Raji (cell line): Measurements from ENCODE around the gene WTAP.

Experiments used
- POLR2A ChIP-seq: IDR thresholded peaks from 2 replicates; pipeline ENCODE4 v1.6.1; 2011; ENCODE audit warnings: low read depth, low read length, control low read depth; ENCODE audit not compliant: insufficient read depth

Gene WTAP

GRCh38 chr6:159778131-159778530, 50.8 kb downstream of the WTAP start:
- TF ChIP-seq POLR2A: no peak

- no peak for TF ChIP-seq POLR2A
Measured at GRCh38 chr6:159778542-159779103, 51.3 kb downstream of the WTAP start.

DNA sequence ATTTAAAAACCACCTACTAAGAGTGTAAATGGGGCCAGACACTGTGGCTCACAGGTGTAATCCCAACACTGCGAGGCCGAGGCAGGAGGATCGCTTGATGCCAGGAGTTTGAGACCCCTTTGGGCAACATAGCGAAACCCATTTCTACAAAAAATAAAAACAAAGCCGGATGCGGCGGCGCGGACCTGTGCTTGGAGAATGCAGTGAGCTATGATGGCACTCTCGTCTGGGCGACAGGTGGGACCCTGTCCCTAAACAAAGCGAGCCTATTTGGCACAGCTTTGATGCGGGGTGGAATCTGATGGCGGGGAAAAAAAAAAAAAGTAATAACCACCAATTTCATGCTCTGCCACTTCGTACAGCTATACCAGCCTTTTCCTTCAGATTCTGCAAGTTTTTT, 61.0 kb downstream of the WTAP start:
- TF ChIP-seq POLR2A: no peak

DNA sequence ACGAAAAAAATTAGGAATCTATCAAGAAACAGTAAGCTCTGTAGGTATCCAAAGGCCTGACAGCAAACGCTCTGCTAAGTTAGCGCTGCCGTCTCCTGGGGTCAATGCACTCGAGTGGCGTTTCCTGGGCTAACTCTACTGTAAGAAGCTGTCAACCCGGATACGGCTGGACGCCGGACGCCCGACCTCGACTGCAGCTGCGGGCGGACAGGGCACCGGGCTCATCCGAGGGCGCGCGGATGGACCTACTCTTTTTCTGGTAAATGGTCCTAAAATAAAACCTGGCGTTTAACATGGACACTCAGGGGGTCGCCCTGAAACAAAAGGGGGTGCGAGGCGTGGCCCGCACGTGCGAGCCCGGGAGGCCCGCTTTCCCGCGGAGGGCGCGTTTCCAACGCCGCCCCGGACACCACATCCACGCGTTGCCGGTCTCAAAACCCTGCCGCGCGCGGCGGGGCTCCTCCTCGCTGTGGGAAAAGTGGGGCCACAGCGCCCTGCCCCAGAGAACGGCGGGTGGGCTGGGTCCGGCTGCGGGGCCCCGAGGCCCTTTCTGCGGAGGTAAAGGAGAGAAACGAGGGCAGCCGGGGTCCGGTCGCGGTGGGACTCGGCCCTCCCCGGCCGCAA, 61.6 kb downstream of the WTAP start:
- TF ChIP-seq POLR2A: no peak

- TF ChIP-seq POLR2A: peak; percentile 97
Measured at GRCh38 chr6:159789377-159790148, 62.3 kb downstream of the WTAP start, which contains the start of gene TCP1. TSS of gene TCP1 (minus strand) at chr6:159789602. CDS start at chr6:159789468, 134 bp downstream.

DNA sequence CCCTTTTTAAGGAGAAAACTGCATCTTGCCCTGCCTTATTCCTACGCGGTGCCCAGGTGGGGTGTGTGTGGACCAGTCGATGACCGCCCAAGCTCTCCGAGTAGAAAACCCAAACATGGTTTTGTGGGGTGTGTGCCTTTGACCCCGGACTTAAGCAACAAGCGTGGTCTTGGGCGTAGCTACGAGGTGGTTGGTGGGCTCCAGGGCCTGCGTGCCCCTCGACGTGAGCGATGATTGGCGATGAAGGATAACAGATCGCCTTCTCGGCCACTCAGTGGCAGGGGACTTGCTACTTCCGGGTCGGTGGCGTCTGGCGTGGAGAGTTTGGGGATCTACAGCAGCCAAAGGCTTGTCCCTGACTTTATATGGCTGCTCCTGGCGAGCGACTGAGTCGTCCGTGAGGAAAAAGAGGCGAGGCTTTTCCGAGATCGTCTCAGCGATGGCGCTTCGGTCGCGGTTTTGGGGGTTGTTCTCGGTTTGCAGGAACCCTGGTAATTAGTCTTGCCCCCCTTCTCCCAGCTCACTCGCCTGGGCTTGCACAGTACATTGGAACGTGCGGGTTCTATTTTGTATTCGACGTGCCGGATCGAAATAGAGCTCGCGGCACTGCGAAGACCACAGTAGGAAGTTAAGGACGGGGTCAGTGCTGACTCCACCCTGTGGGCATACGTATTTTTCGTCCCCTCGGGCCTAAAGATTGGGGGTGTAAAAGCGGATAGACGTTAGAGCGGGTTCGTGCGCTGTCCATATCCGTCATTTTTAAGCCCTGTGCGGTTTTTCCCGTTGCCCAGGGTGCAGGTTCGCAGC, 63.0 kb downstream of the WTAP start, which contains the start of gene MRPL18:
Gene MRPL18 (plus strand): TSS at position 319 of the 807 bp plus-strand sequence. CDS start 121 bp downstream, at position 440.
- peak; percentile 79 for TF ChIP-seq POLR2A

- TF ChIP-seq POLR2A: no peak
Measured at GRCh38 chr6:159790956-159791598, 63.8 kb downstream of the WTAP start.

DNA sequence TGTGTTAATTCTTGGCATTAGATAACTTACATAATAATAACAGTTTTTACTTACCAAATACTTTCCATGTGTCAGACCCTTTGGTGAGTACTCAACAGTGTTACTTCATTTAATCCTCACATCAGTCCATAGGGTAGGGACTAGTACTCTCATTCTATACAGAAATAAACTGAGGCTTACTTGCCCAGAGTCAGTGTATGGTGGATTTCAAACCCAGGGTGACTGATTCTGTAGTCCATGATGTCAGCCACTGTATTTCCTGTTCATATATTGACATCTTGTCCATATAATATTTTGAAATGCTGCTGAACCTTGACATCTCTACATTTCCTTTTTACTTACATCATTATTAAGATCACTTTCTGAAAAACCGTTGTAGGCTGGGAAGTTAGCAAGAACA, 70.2 kb downstream of the WTAP start:
- no peak for TF ChIP-seq POLR2A

DNA sequence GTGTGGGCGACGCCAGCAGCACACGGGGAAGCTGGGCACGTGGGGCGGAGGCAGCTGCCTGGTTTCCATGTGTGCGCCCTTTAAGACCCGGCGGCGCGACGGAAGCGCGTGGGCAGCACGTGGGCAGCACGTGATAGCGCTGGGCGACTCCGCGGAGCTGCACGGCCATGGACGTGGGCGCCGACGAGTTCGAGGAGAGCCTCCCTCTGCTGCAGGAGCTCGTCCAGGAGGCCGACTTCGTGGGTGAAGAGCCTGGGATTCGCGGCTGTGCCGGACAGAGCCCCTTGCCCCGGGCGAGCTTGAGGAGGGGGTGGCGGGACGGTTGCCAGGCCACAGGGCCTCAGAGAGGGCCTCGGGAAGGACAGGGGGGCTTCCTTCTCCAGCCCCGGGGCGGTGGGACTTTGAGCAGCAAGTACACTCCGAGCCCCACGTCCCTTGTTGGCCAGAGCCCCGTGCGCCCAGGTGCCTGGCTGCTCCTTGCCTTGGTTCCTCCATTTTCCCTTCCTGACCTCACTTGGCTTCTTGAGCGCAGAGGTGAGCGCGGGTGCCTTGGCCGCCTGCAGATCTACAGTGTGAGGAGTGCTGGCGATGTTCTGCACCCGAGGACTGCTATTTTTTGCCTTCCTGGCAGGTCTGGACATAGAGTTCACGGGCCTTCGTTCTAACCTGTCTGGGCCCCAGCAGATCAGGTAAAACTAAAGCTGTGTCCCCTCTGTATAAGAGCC, 73.0 kb downstream of the WTAP start, which contains the start of gene PNLDC1:
Gene PNLDC1 (plus strand): TSS at position 136 of the 725 bp plus-strand sequence. CDS start 32 bp downstream, at position 168.
- no peak for TF ChIP-seq POLR2A

GRCh38 chr6:159801935-159802334, 74.6 kb downstream of the WTAP start:
- TF ChIP-seq POLR2A: no peak

DNA sequence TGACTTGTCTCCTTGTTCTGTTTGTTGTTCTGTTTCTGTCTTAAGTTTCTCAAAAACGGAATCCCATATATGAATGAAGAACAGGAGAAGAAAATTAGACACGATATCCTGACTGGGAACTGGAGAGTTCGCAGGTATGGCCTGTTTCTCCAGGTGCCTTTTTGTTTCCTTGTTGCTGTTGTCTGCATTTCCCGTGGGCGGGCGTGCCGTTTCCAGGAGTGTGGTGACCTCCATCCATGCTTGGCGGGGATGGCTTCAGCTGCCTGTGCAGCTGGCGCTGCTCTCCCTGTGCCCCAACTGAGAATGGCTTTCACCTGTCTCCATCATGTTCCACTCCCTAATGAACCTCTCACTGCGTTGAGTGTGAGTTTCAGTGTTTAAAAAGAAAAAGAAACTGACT, 77.2 kb downstream of the WTAP start:
- no peak for TF ChIP-seq POLR2A

GRCh38 chr6:159805440-159806020, 78.2 kb downstream of the WTAP start:
- TF ChIP-seq POLR2A: no peak
